Measurements from ENCODE around the gene MAP2K3.

MAP2K3 gene

GRCh38 chr17:21242026-21242697 lies 42.3 kb upstream of the MAP2K3 start:
- H3K36me3 ChIP-seq (replicated peaks) = no peaks in the 10 kb centered on the region
- no peak overlapping the region for H3K27ac ChIP-seq
- TF ChIP-seq, protein P1, sequence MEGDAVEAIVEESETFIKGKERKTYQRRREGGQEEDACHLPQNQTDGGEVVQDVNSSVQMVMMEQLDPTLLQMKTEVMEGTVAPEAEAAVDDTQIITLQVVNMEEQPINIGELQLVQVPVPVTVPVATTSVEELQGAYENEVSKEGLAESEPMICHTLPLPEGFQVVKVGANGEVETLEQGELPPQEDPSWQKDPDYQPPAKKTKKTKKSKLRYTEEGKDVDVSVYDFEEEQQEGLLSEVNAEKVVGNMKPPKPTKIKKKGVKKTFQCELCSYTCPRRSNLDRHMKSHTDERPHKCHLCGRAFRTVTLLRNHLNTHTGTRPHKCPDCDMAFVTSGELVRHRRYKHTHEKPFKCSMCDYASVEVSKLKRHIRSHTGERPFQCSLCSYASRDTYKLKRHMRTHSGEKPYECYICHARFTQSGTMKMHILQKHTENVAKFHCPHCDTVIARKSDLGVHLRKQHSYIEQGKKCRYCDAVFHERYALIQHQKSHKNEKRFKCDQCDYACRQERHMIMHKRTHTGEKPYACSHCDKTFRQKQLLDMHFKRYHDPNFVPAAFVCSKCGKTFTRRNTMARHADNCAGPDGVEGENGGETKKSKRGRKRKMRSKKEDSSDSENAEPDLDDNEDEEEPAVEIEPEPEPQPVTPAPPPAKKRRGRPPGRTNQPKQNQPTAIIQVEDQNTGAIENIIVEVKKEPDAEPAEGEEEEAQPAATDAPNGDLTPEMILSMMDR (IDR thresholded peaks at IDR 0.05; ENCODE audit: low read depth, low read length, missing control alignments) = no peak
- no peak overlapping the region for H3K4me3 ChIP-seq (ENCODE audit: low read depth, low read length)
- in situ Hi-C loops (cut with HindIII; ENCODE audit: low pct_ligation_motif_present, low sequenced_read_pairs) = no loop called here
- no peaks in the 10 kb centered on the region for H3K27me3 ChIP-seq (replicated peaks)
- DNase-seq = no peak

GRCh38 chr17:21242780-21243515 lies 41.6 kb upstream of the MAP2K3 start:
- DNase-seq = no peak
- TF ChIP-seq, protein P1 (IDR thresholded peaks at IDR 0.05; ENCODE audit: low read depth, low read length, missing control alignments) = no peak
- in situ Hi-C loops (cut with HindIII; ENCODE audit: low pct_ligation_motif_present, low sequenced_read_pairs) = no loop called here
- no peaks in the 10 kb centered on the region for H3K36me3 ChIP-seq (replicated peaks)
- no peaks in the 10 kb centered on the region for H3K27me3 ChIP-seq (replicated peaks)
- no peak overlapping the region for H3K27ac ChIP-seq
- no peak overlapping the region for H3K4me3 ChIP-seq (ENCODE audit: low read depth, low read length)

DNA sequence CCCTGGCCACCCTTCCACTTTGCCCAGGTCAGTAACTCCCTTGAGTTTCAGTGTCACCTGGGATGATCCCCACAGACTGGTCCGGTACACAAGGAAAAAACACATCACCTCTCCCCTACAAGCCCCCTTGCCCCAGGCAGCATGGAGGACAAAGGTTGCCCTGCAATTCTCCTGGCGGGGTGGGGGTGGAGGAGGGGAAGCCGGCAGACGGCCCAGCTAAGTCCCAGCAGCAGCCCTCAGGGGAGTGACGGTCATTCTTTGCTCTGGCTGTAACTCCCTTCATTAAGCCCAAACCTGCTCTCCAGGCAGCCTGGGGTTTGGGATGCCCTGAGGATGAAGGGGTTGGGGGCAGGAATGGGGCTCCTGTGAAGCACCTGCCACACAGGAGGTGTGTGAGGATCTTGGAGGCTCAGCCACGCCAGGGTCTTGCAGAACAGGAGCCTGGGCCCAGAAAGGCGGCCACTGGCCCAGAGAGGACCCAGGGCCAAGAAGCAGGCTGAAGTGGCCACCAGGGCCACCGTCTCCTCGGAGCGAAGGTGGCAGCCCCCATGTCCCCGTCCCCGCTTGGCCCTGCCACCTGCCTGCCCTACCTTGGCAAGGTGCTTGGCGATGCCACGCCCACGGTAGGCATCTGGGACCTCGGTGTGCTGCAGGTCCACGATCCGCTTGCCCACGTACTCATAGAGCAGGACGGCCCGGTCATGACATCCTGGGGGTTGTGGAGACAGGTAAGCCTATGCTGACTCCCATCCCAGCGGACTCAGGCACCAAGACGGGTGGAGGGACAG lies 40.8 kb upstream of the MAP2K3 start:
- Histone ChIP-seq H3K4me3 (ENCODE audit: low read depth, low read length) (no peak overlapping the region), H3K36me3 (replicated peaks) (no peaks in the 10 kb centered on the region), H3K27ac (no peak overlapping the region), H3K27me3 (replicated peaks) (no peaks in the 10 kb centered on the region)
- TF ChIP-seq, protein P1 (IDR thresholded peaks at IDR 0.05; ENCODE audit: low read depth, low read length, missing control alignments) = no peak
- in situ Hi-C loops (cut with HindIII; ENCODE audit: low pct_ligation_motif_present, low sequenced_read_pairs) = no loop called here
- no peak for DNase-seq

DNA sequence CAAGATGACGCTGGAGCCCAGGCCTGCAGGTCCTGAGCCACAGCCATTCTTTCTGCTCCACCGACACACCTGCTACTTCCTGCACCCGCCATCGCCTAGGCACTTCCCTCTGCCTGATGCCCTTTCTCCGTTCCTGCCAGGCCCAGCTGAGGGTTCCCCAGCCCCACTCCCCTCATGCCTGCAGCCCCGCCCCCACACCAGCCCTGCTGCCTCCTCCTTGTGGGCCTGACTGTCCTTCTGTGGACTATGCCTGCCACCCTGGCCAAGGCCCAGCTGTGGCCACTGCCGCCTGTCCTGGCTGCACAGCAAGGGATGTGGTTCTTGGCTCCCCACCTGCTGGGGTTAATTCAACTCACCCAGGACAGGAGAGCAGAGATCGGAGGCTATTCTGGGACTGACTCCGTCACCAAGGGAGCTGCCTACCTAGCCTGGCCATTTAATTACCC lies 38.8 kb upstream of the MAP2K3 start:
- in situ Hi-C loops (cut with HindIII; ENCODE audit: low pct_ligation_motif_present, low sequenced_read_pairs) = no loop called here
- TF ChIP-seq, protein P1 (IDR thresholded peaks at IDR 0.05; ENCODE audit: low read depth, low read length, missing control alignments) = no peak
- H3K4me3 ChIP-seq (ENCODE audit: low read depth, low read length) = no peak overlapping the region
- DNase-seq = no peak
- H3K36me3 ChIP-seq (replicated peaks) = no peaks in the 10 kb centered on the region
- no peak overlapping the region for H3K27ac ChIP-seq
- H3K27me3 ChIP-seq (replicated peaks) = no peaks in the 10 kb centered on the region

GRCh38 chr17:21246698-21247097 lies 37.8 kb upstream of the MAP2K3 start:
- no peaks in the 10 kb centered on the region for H3K27me3 ChIP-seq (replicated peaks)
- H3K36me3 ChIP-seq (replicated peaks) = no peaks in the 10 kb centered on the region
- no peak overlapping the region for H3K4me3 ChIP-seq (ENCODE audit: low read depth, low read length)
- no peak for DNase-seq
- H3K27ac ChIP-seq = no peak overlapping the region
- TF ChIP-seq, protein P1 (IDR thresholded peaks at IDR 0.05; ENCODE audit: low read depth, low read length, missing control alignments) = no peak
- in situ Hi-C loops (cut with HindIII; ENCODE audit: low pct_ligation_motif_present, low sequenced_read_pairs) = no loop called here
